Gastroesophageal sphincter (tissue), 4 donors: ENCODE data around the gene DNAJC4. TPM values are rescaled to one million over a fixed set of nuclear protein-coding genes. Genes with fewer than 3 reads are reported as not detected.

Experiments used
- ATAC-seq: fragments of 150-250 bp; one replicate; pipeline ENCODE4 v1.9.1; 2016; ENCODE audit warnings: mild to moderate bottlenecking, moderate library complexity
- H3K27ac ChIP-seq, 4 donors: fragments of 200-600 bp; sonication (generic) in 3 of 4; 1 replicate in 3 of 4; 2 replicates in 1 of 4; pipeline ENCODE4 v1.5.1; 2016 to 2019
- H3K27me3 ChIP-seq: fragments of 200-600 bp; sonication (generic); one replicate; pipeline ENCODE4 v1.5.1; 2019
- H3K36me3 ChIP-seq, 2 donors: fragments of 200-600 bp; sonication (generic); one replicate each; pipeline ENCODE4 v1.5.1; 2019; ENCODE audit warnings: control low read depth in 1 of 2
- H3K4me1 ChIP-seq, 3 donors: fragments of 200-600 bp; sonication (generic); 1 replicate in 2 of 3; 2 replicates in 1 of 3; pipeline ENCODE4 v1.5.1; 2016 to 2019; ENCODE audit warnings: control low read depth in 2 of 3
- H3K4me3 ChIP-seq, 2 donors: fragments of 200-600 bp; sonication (generic); one replicate each; pipeline ENCODE4 v1.5.1; 2019; ENCODE audit warnings: mild to moderate bottlenecking in 1 of 2, moderate library complexity in 1 of 2
- H3K9me3 ChIP-seq, 3 donors: fragments of 200-600 bp; sonication (generic); one replicate each; pipeline ENCODE4 v1.5.1; 2017 to 2019; ENCODE audit warnings: control low read depth in 2 of 3
- CTCF ChIP-seq, 4 experiments: fragments of 200-600 bp in 2 of 4; fragments of 450-650 bp in 2 of 4; sonication (generic) in 1 of 4; IDR thresholded peaks; one replicate each; pipeline ENCODE4 v1.5.1; 2017 to 2019; ENCODE audit warnings: antibody characterized with exemption in 4 of 4, mild to moderate bottlenecking in 2 of 4, moderate library complexity in 2 of 4
- EP300 ChIP-seq: sonication (generic); formaldehyde crosslinking; IDR thresholded peaks from one replicate; pipeline ENCODE4 v1.6.1; 2017; ENCODE audit warnings: antibody characterized with exemption, mild to moderate bottlenecking
- POLR2A ChIP-seq, 2 donors: fragments of 450-650 bp; IDR thresholded peaks; one replicate each; pipeline ENCODE4 v1.6.1; 2017; ENCODE audit warnings: antibody characterized with exemption in 2 of 2, mild to moderate bottlenecking in 2 of 2, moderate library complexity in 1 of 2
- POLR2AphosphoS5 ChIP-seq: sonication (generic); formaldehyde crosslinking; IDR thresholded peaks from one replicate; pipeline ENCODE4 v1.6.1; 2017; ENCODE audit warnings: antibody characterized with exemption
- WGBS, 2 donors: methylation state at CpG; one replicate each; pipeline ENCODE4 v1.1.5; 2018; ENCODE audit warnings: low coverage in 1 of 2; 5-methylcytosine and 5-hydroxymethylcytosine counted together
- total RNA-seq, 4 donors: library from RNA; depleted of rRNA; stranded (reverse); fragments of >200 nt; gene quantifications; one replicate each; pipeline ENCODE4 v1.1.0, GENCODE V29; 2016

Gene DNAJC4
- total RNA-seq, 4 donors from 2014 or later: 7.1 to 33.5 (median 28.9) TPM

- Histone ChIP-seq H3K27ac (no peak overlapping the region), H3K4me3 (no peak overlapping the region), H3K9me3 (no peaks in the 10 kb centered on the region), H3K27me3 (no peaks in the 10 kb centered on the region), H3K36me3 (peaks cover 0 to 89% of the 10 kb centered on the region in 2 donors), H3K4me1 (peaks cover 0 to 13% (median 7%) of the 10 kb centered on the region in 3 donors)
- TF ChIP-seq POLR2AphosphoS5 (no peak), EP300 (no peak), POLR2A (IDR thresholded peaks at IDR 0.05) (no peak), CTCF (IDR thresholded peaks at IDR 0.05) (no peak)
- 62% methylated on average over 8 of the region's 29 CpGs; no CpG with 5 or more reads in 1 of the 2 donors for WGBS, 2 donors
- ATAC-seq: no peak
Observed at GRCh38 chr11:64263021-64263946, 32.9 kb downstream of the DNAJC4 start.

GRCh38 chr11:64263947-64264317, 33.6 kb downstream of the DNAJC4 start:
- TF ChIP-seq POLR2A (IDR thresholded peaks at IDR 0.05) (no peak), POLR2AphosphoS5 (no peak), EP300 (no peak), CTCF (IDR thresholded peaks at IDR 0.05) (no peak)
- H3K36me3 ChIP-seq: peaks cover 0 to 83% of the 10 kb centered on the region in 2 donors
- H3K9me3 ChIP-seq: no peaks in the 10 kb centered on the region
- peaks cover 0 to 20% (median 14%) of the 10 kb centered on the region in 3 donors for H3K4me1 ChIP-seq
- H3K27me3 ChIP-seq: no peaks in the 10 kb centered on the region
- no peak overlapping the region for H3K4me3 ChIP-seq
- H3K27ac ChIP-seq: no peak overlapping the region
- ATAC-seq: no peak
- WGBS, 2 donors: 100% methylated on average over 1 of the region's 8 CpGs; no CpG with 5 or more reads in 1 of the 2 donors

- no peak overlapping the region for H3K4me3 ChIP-seq
- H3K27ac ChIP-seq: no peak overlapping the region
- H3K36me3 ChIP-seq: peaks cover 0 to 78% of the 10 kb centered on the region in 2 donors
- ATAC-seq: no peak
- no peaks in the 10 kb centered on the region for H3K9me3 ChIP-seq
- no peaks in the 10 kb centered on the region for H3K27me3 ChIP-seq
- WGBS, 2 donors: 83% methylated on average over 1 of the region's 10 CpGs; no CpG with 5 or more reads in 1 of the 2 donors
- H3K4me1 ChIP-seq: peaks cover 0 to 23% (median 14%) of the 10 kb centered on the region in 3 donors
- TF ChIP-seq EP300: no peak
- no peak for TF ChIP-seq CTCF (IDR thresholded peaks at IDR 0.05)
- TF ChIP-seq POLR2AphosphoS5: no peak
- no peak for TF ChIP-seq POLR2A (IDR thresholded peaks at IDR 0.05)
Observed at GRCh38 chr11:64264371-64264852, 34.1 kb downstream of the DNAJC4 start.

- Histone ChIP-seq H3K36me3 (peaks cover 0 to 67% of the 10 kb centered on the region in 2 donors), H3K27me3 (no peaks in the 10 kb centered on the region), H3K9me3 (no peaks in the 10 kb centered on the region), H3K27ac (no peak overlapping the region), H3K4me1 (peaks cover 0 to 23% (median 14%) of the 10 kb centered on the region in 3 donors), H3K4me3 (no peak overlapping the region)
- no CpG with 5 or more reads among the region's 35 CpGs for WGBS, 2 donors
- TF ChIP-seq CTCF (IDR thresholded peaks at IDR 0.05) (no peak), POLR2AphosphoS5 (no peak), POLR2A (IDR thresholded peaks at IDR 0.05) (no peak), EP300 (no peak)
- no peak for ATAC-seq
Observed at GRCh38 chr11:64265176-64266160, 35.1 kb downstream of the DNAJC4 start.
